Kidney (tissue), 14 donors: ENCODE data around the gene PRL. TPM values are rescaled to one million over a fixed set of nuclear protein-coding genes. Genes with fewer than 3 reads are reported as not detected.

Source experiments
- DNase-seq, 5 donors: peaks; one replicate each; pipeline ENCODE4 v3.0.0-alpha.2; 2013 to 2020
- FAIRE-seq: peaks from 2 replicates; lab custom pipeline; 2012; peaks lifted over from hg19 to GRCh38; lab: Jason Lieb, UNC
- H3K27ac ChIP-seq, 2 donors: one replicate each; pipeline ENCODE4 v1.7.0; 2013; ENCODE audit warnings: low read depth in 2 of 2, low read length in 2 of 2, inconsistent platforms in 1 of 2
- H3K27me3 ChIP-seq: one replicate; pipeline ENCODE4 v1.7.1; 2013; ENCODE audit warnings: low read length, inconsistent platforms; ENCODE audit not compliant: control insufficient read depth, insufficient read depth
- H3K36me3 ChIP-seq, 3 donors: one replicate each; pipeline versions ENCODE4 v1.7.0 to v1.7.1; 2013; ENCODE audit warnings: low read length in 3 of 3, control low read depth in 1 of 3, inconsistent platforms in 1 of 3; ENCODE audit not compliant: insufficient read depth in 3 of 3, control insufficient read depth in 2 of 3
- H3K4me1 ChIP-seq, 3 donors: one replicate each; pipeline versions ENCODE4 v1.7.0 to v1.7.1; 2013; ENCODE audit warnings: low read length in 3 of 3, inconsistent platforms in 1 of 3, low read depth in 1 of 3; ENCODE audit not compliant: control insufficient read depth in 2 of 3, insufficient read depth in 2 of 3
- H3K4me3 ChIP-seq, 3 donors: one replicate each; pipeline versions ENCODE4 v1.7.0 to v1.8.1; 2013; ENCODE audit warnings: low read length in 3 of 3, control low read depth in 1 of 3, inconsistent platforms in 1 of 3
- H3K9ac ChIP-seq, 3 donors: one replicate each; pipeline versions ENCODE4 v1.7.0 to v1.7.1; 2013; ENCODE audit warnings: low read length in 3 of 3, control low read depth in 1 of 3, inconsistent platforms in 1 of 3
- H3K9me3 ChIP-seq, 3 donors: one replicate each; pipeline versions ENCODE4 v1.7.0 to v1.7.1; 2013; ENCODE audit warnings: low read length in 3 of 3, control low read depth in 1 of 3, inconsistent platforms in 1 of 3; ENCODE audit not compliant: control insufficient read depth in 2 of 3, insufficient read depth in 1 of 3
- CTCF ChIP-seq: IDR thresholded peaks from 3 replicates; pipeline ENCODE4 v1.5.1; 2012; ENCODE audit warnings: mild to moderate bottlenecking, moderate library complexity, borderline replicate concordance; ENCODE audit not compliant: insufficient read depth; ENCODE audit errors: extremely low read depth
- intact Hi-C: fragments of 100-400 bp; cut with DNase I; formaldehyde crosslinking; loops from one replicate; pipeline ENCODE4 v1.11.1; 2022
- polyA plus RNA-seq: library from polyadenylated mRNA; stranded (reverse); fragments of 350-450 nt; fragmentation: Illumina TruSeq; extraction: RNeasy Lipid Tissue Mini Kit (QIAGEN cat#74804); gene quantifications from one replicate; pipeline ENCODE4 v1.2.3, GENCODE V29; 2014; ENCODE audit warnings: low read depth, low replicate concordance; ENCODE audit not compliant: insufficient read depth
- total RNA-seq: library from RNA; stranded (reverse); fragmentation: NEBNext Ultra II Directional; extraction: Animal tissue kit (Norgen Biotek cat#: 25700); gene quantifications from one replicate; pipeline ENCODE4 v1.2.1, GENCODE V29; 2021
- donor health status: control.
- donor health status: control.
- donor health status: control.
- donor health status: control.
- donor health status: control.
- donor health status: DM: yes; HTN: yes; CAD: no.
- donor health status: Normal renal cell carcinoma (clear cell type).

The PRL gene
- total and polyA plus RNA-seq, 2 donors from 2014 or later: not detected

- Histone ChIP-seq H3K4me3 (no peak overlapping the region), H3K27ac (no peak overlapping the region), H3K4me1 (no peaks in the 10 kb centered on the region), H3K9ac (no peak overlapping the region), H3K27me3 (no peaks in the 10 kb centered on the region), H3K36me3 (no peaks in the 10 kb centered on the region), H3K9me3 (no peaks in the 10 kb centered on the region)
- intact Hi-C loops: no loop called here
- TF ChIP-seq CTCF: no peak
- no peak for FAIRE-seq
- no peak for DNase-seq
Observed at GRCh38 chr6:22295145-22295544, 1.7 kb downstream of the PRL start.

GRCh38 chr6:22294301-22294700 lies 2.5 kb downstream of the PRL start:
- peak in 1 of 5 donors; percentile 19 for DNase-seq
- Histone ChIP-seq H3K9ac (no peak overlapping the region), H3K27ac (no peak overlapping the region), H3K4me3 (no peak overlapping the region), H3K4me1 (no peaks in the 10 kb centered on the region), H3K36me3 (no peaks in the 10 kb centered on the region), H3K27me3 (no peaks in the 10 kb centered on the region), H3K9me3 (no peaks in the 10 kb centered on the region)
- intact Hi-C loops: no loop called here
- no peak for TF ChIP-seq CTCF
- no peak for FAIRE-seq

GRCh38 chr6:22290045-22290444 lies 6.8 kb downstream of the PRL start:
- Histone ChIP-seq H3K4me3 (no peak overlapping the region), H3K27ac (no peak overlapping the region), H3K36me3 (no peaks in the 10 kb centered on the region), H3K27me3 (no peaks in the 10 kb centered on the region), H3K4me1 (no peaks in the 10 kb centered on the region), H3K9me3 (no peaks in the 10 kb centered on the region), H3K9ac (no peak overlapping the region)
- FAIRE-seq (no peak), DNase-seq (no peak)
- intact Hi-C loops: no loop called here
- TF ChIP-seq CTCF: no peak

- H3K36me3 ChIP-seq: no peaks in the 10 kb centered on the region
- no peaks in the 10 kb centered on the region for H3K27me3 ChIP-seq
- TF ChIP-seq CTCF: no peak
- intact Hi-C loops: no loop called here
- no peak overlapping the region for H3K27ac ChIP-seq
- no peaks in the 10 kb centered on the region for H3K9me3 ChIP-seq
- FAIRE-seq (no peak), DNase-seq (no peak)
- no peak overlapping the region for H3K4me3 ChIP-seq
- no peaks in the 10 kb centered on the region for H3K4me1 ChIP-seq
- no peak overlapping the region for H3K9ac ChIP-seq
Observed at GRCh38 chr6:22288721-22289120, 8.1 kb downstream of the PRL start.
